ENCODE results near the gene SCN9A.

SCN9A gene

DNA sequence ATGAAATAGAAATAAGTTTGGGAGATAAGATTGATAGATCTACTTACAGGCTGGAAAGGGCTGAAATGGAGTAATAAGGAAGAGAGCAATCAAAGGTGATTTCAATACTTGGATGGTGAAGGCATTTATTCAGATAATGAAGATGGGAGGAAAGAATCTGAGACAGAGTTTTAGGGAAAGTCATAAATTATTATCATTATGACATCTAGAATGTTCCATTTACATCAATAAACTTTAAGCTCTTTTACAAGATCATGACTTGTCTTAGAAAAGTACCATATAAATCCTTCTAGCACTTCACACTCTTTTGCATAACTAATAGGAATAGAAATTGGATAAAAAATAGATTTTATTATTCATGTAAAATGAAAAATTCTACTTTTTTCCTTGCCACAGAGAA is 2.2 kb downstream of the SCN9A start:
- no peak for DNase-seq
- Mint-ChIP-seq H3K36me3 (ENCODE audit: low read depth) (no peaks in the 10 kb centered on the region), H3K9me3 (no peaks in the 10 kb centered on the region), H3K4me3 (no peak overlapping the region), H3K4me1 (peaks cover 21% of the 10 kb centered on the region), H3K27ac (no peak overlapping the region), H3K27me3 (ENCODE audit: low read depth, poor library complexity) (peaks cover 44% of the 10 kb centered on the region)
- TF ChIP-seq, protein P1, sequence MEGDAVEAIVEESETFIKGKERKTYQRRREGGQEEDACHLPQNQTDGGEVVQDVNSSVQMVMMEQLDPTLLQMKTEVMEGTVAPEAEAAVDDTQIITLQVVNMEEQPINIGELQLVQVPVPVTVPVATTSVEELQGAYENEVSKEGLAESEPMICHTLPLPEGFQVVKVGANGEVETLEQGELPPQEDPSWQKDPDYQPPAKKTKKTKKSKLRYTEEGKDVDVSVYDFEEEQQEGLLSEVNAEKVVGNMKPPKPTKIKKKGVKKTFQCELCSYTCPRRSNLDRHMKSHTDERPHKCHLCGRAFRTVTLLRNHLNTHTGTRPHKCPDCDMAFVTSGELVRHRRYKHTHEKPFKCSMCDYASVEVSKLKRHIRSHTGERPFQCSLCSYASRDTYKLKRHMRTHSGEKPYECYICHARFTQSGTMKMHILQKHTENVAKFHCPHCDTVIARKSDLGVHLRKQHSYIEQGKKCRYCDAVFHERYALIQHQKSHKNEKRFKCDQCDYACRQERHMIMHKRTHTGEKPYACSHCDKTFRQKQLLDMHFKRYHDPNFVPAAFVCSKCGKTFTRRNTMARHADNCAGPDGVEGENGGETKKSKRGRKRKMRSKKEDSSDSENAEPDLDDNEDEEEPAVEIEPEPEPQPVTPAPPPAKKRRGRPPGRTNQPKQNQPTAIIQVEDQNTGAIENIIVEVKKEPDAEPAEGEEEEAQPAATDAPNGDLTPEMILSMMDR (IDR thresholded peaks at IDR 0.05): no peak

DNA sequence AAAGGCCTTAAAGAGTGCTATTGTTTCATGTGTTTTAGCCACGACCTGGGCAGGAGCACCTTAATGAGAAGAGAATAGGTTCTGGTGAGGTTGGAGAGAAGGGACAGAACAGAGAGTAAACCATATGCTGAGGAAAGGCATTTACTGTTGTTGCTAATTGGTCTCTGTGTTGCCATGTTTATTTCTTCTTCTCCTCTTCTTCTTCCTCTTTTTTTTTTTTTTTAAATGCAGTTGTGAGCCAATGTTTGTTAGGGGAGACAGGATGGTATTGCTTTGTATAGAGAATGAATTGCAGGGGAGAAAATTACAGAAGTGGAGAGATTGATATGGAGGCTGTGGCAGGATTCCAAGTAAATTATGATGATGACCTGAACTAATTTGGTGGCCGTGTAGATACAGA is 2.6 kb downstream of the SCN9A start:
- Mint-ChIP-seq H3K9me3 (no peaks in the 10 kb centered on the region), H3K36me3 (ENCODE audit: low read depth) (no peaks in the 10 kb centered on the region), H3K27me3 (ENCODE audit: low read depth, poor library complexity) (peaks cover 41% of the 10 kb centered on the region), H3K4me3 (no peak overlapping the region), H3K4me1 (peaks cover 21% of the 10 kb centered on the region), H3K27ac (no peak overlapping the region)
- no peak for DNase-seq
- TF ChIP-seq, protein P1 (IDR thresholded peaks at IDR 0.05): no peak

DNA sequence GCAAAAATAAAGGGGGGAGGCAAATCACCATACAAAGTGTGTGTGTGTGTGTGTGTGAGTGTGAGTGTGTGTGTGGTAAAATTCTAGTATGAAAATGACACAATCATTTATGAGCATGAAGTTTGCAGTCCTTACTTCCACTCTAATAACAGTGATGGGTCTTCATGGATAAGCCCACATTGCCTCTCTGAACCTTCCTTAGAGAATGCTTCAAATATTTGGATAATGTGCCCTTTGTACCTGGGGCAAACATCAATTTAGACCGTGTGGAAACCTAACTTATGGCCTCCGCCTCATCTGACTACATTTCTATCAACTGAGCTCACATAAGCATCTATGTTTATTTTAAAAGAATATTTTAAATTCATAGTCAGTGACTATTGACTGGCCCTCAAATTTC is 3.7 kb downstream of the SCN9A start:
- Mint-ChIP-seq H3K27me3 (ENCODE audit: low read depth, poor library complexity) (peaks cover 30% of the 10 kb centered on the region), H3K36me3 (ENCODE audit: low read depth) (no peaks in the 10 kb centered on the region), H3K4me1 (peaks cover 21% of the 10 kb centered on the region), H3K9me3 (no peaks in the 10 kb centered on the region), H3K4me3 (no peak overlapping the region), H3K27ac (no peak overlapping the region)
- DNase-seq: no peak
- TF ChIP-seq, protein P1 (IDR thresholded peaks at IDR 0.05): no peak

DNA sequence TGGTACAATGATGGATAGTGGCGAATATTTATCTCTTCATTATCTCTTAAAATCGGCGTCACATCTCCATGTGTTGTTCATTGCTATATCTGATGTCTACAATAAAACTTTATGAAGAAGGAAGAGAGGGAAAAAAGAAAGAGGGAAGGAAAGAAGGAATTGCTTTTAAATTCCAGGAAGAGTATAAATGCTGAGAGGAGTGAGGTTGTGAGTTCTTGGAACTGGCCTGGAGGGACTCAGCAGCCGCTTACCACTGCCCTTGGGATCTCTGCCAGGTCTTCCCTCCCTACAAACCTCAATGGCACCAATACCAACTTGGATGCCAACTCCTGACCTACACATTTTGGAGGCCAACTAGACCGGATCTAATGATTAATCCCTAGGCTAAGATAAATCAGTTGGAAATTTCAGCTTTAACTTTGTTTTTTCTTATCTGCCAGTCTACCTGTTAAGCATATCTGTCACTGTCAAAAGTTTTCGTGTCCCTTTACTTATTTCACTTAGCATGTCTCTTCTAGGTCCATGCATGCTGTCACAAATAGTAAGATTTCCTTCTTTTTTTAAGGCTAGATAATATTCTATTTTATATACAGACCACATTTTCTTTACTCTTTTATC is 9.8 kb downstream of the SCN9A start:
- DNase-seq: no peak
- H3K27me3 Mint-ChIP-seq (ENCODE audit: low read depth, poor library complexity): no peaks in the 10 kb centered on the region
- H3K36me3 Mint-ChIP-seq (ENCODE audit: low read depth): no peaks in the 10 kb centered on the region
- no peaks in the 10 kb centered on the region for H3K9me3 Mint-ChIP-seq
- no peaks in the 10 kb centered on the region for H3K4me1 Mint-ChIP-seq
- no peak overlapping the region for H3K27ac Mint-ChIP-seq
- TF ChIP-seq, protein P1 (IDR thresholded peaks at IDR 0.05): no peak
- H3K4me3 Mint-ChIP-seq: no peak overlapping the region

DNA sequence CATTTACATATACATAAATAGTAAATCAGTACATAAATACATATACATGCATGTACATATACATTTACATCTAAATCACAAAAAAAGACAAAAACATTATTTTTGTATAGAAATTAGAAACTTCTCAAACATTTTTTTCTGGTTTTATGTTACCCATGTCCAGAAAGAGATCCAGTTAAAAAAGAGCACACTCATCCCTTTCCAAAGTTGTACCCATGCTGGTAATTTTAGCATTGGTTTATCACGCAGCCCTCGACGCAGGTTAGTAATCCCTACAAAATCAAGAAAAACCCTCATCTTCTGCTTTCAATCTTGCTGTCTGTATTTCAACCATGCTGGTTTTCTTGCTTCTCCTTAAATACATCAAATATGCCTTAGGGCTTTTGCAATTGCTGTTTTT is 10.5 kb downstream of the SCN9A start:
- Mint-ChIP-seq H3K27ac (no peak overlapping the region), H3K9me3 (no peaks in the 10 kb centered on the region), H3K27me3 (ENCODE audit: low read depth, poor library complexity) (no peaks in the 10 kb centered on the region), H3K36me3 (ENCODE audit: low read depth) (no peaks in the 10 kb centered on the region), H3K4me3 (no peak overlapping the region), H3K4me1 (no peaks in the 10 kb centered on the region)
- TF ChIP-seq, protein P1 (IDR thresholded peaks at IDR 0.05): no peak
- DNase-seq: no peak

DNA sequence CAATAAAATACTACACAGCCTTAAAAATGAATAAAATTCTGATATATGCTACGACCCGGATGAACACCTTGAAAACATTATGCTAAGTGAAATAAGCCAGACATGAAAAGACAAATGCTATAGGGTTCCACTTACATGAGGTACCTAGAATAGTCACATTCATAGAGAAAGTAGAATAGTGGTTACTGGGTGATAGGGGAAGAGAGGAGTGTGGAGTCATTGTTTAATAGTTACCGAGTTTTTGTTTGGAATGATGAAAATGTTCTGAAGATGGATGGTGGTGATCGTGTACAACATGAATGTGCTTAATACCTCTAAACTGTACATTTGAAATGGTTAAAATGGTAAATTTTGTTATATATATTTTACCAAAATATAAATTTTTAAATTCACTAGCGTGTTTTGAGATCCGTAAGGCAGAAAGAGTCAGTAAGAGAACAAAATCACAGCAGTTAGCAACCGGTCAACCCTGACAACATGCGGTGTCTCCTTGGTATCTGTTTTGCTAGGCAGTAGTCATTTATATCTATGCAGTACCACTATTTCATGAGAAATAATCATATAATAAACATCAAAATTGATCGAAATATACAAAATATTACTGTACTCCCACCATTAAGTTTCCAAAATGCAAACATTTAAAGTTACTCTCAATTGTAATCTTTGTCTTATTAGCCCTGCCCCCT is 11.1 kb downstream of the SCN9A start:
- no peak overlapping the region for H3K27ac Mint-ChIP-seq
- H3K9me3 Mint-ChIP-seq: no peaks in the 10 kb centered on the region
- no peaks in the 10 kb centered on the region for H3K36me3 Mint-ChIP-seq (ENCODE audit: low read depth)
- no peaks in the 10 kb centered on the region for H3K4me1 Mint-ChIP-seq
- DNase-seq: no peak
- TF ChIP-seq, protein P1 (IDR thresholded peaks at IDR 0.05): no peak
- no peaks in the 10 kb centered on the region for H3K27me3 Mint-ChIP-seq (ENCODE audit: low read depth, poor library complexity)
- no peak overlapping the region for H3K4me3 Mint-ChIP-seq
